Measurements from ENCODE around the gene SMURF2.

DNA sequence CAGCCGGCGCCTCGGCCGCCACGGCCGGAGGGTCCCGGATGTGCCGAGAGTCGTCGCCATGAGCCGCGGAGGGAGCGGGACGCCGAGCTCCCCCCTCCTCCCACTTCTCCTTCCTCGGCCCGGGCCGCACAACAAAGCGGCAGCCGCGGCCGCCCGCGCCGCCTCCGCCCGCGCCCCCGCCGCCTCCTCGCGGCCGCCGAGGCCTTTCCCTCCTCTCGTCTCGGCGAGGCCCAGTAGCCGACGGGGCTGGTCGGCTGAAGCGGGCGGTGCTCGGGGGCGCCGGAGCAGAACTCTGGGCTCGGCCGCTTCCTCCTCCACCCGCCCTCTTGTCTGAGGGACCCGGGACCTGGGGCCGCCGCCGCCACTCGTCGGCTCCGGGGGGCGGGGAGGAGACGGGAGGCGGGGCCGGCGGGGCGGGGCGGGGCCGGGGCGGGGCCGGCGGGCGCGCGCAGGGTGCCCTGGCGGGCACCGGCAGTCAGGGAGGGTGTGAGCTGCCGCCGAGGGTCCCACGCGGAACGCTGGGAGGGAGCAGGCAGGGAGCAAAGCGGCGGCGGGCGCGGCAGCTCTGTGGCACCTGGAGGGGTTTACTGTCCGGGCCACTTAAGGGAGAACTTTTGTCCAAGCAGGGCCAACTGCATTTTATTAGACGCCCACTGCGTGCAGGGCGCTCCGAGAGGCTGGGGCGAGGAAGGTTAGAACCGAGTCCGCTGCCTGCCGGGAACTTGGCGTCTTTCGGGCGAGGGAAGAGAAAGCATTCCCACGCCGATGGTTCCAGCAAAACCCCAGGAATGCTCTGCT is at the start of gene SMURF2:
- TF ChIP-seq GATA2 (IDR thresholded peaks at IDR 0.05; ENCODE audit: low read depth, low read length) = no peak
- no peak for TF ChIP-seq GATA3 (IDR thresholded peaks at IDR 0.05; ENCODE audit: low read depth, low read length)
